Osteoblast (primary cell): ENCODE measurements around the gene SRSF2. TPM values are rescaled to one million over a fixed set of nuclear protein-coding genes. Genes with fewer than 3 reads are reported as not detected.
A peak's percentile ranks its signal among the peaks of the same experiment; 100 is the strongest.

Experiments used
- DNase-seq: peaks from one replicate; pipeline ENCODE4 v3.0.0; 2011; ENCODE audit warnings: low spot score, mixed read lengths; ENCODE audit not compliant: insufficient read length; ENCODE audit errors: missing footprints
- H2AFZ ChIP-seq: 2 replicates; pipeline ENCODE4 v1.6.0; 2011; ENCODE audit warnings: mild to moderate bottlenecking, low read length
- H3K27ac ChIP-seq: 2 replicates; pipeline ENCODE4 v1.5.1; 2011; ENCODE audit warnings: mild to moderate bottlenecking, low read depth, low read length, moderate library complexity
- H3K27me3 ChIP-seq: 2 replicates; pipeline ENCODE4 v1.6.0; 2012; ENCODE audit warnings: mild to moderate bottlenecking, control low read depth, inconsistent platforms, low read length, moderate library complexity; ENCODE audit not compliant: insufficient read depth
- H3K36me3 ChIP-seq: 2 replicates; pipeline ENCODE4 v1.5.1; 2011; ENCODE audit warnings: mild to moderate bottlenecking, low read length, control low read depth, moderate library complexity; ENCODE audit not compliant: insufficient read depth
- H3K4me1 ChIP-seq: 2 replicates; pipeline ENCODE4 v1.5.1; 2011; ENCODE audit warnings: mild to moderate bottlenecking, low read length, control low read depth, moderate library complexity; ENCODE audit not compliant: insufficient read depth
- H3K4me2 ChIP-seq: 2 replicates; pipeline ENCODE4 v1.6.0; 2011; ENCODE audit warnings: mild to moderate bottlenecking, low read length; ENCODE audit not compliant: insufficient read depth
- H3K4me3 ChIP-seq: fragments of 200-600 bp; sonication (generic); 3 replicates; pipeline ENCODE4 v1.5.1; 2012; ENCODE audit warnings: mild to moderate bottlenecking, low read length, inconsistent platforms; ENCODE audit not compliant: insufficient read depth
- H3K79me2 ChIP-seq: 2 replicates; pipeline ENCODE4 v1.6.0; 2012; ENCODE audit warnings: mild to moderate bottlenecking, low read length, control low read depth, inconsistent platforms; ENCODE audit not compliant: insufficient read depth
- H3K9me3 ChIP-seq: 2 replicates; pipeline ENCODE4 v1.5.1; 2011; ENCODE audit warnings: low read depth, low read length, control low read depth
- H4K20me1 ChIP-seq: 2 replicates; pipeline ENCODE4 v1.6.0; 2012; ENCODE audit warnings: mild to moderate bottlenecking, low read length, control low read depth; ENCODE audit not compliant: insufficient read depth
- total RNA-seq: library from RNA; depleted of rRNA; stranded (reverse); fragments of >200 nt; gene quantifications from 2 replicates; pipeline ENCODE4 v1.2.3, GENCODE V29; 2012
- TF ChIP-seq, protein P1 (sequence below): IDR thresholded peaks from 2 replicates; pipeline ENCODE4 v1.5.1; 2011; ENCODE audit warnings: mild to moderate bottlenecking, low read depth, low read length, moderate library complexity; ENCODE audit errors: extremely low read depth

SRSF2 gene
- total RNA-seq, 1 donor, result 102 TPM

DNA sequence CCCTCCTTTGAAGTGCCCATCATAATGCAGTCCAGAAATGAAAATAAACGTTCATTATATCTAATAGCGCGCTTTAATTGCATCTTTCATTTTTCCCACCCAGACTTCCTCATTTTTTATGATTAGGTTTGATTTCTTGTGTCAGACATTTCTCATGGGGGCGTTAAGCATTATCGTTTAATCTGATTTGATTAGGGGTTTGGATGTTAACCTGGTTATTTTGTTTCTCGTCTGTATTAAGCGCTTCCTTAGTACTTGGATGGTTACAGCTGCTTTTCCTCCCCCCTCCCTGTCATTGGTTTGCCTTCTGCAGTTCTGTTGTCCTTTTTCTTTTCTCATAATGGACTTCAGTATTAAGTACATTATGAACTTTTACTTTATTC lies 1.3 kb upstream of the SRSF2 start:
- H3K79me2 ChIP-seq, result peaks cover 61% of the 10 kb centered on the region
- H2AFZ ChIP-seq, result peak overlapping the region; percentile 82
- no peaks in the 10 kb centered on the region for H3K27me3 ChIP-seq
- peak overlapping the region; percentile 98 for H3K4me3 ChIP-seq
- H4K20me1 ChIP-seq, result peaks cover 26% of the 10 kb centered on the region
- TF ChIP-seq, protein P1, sequence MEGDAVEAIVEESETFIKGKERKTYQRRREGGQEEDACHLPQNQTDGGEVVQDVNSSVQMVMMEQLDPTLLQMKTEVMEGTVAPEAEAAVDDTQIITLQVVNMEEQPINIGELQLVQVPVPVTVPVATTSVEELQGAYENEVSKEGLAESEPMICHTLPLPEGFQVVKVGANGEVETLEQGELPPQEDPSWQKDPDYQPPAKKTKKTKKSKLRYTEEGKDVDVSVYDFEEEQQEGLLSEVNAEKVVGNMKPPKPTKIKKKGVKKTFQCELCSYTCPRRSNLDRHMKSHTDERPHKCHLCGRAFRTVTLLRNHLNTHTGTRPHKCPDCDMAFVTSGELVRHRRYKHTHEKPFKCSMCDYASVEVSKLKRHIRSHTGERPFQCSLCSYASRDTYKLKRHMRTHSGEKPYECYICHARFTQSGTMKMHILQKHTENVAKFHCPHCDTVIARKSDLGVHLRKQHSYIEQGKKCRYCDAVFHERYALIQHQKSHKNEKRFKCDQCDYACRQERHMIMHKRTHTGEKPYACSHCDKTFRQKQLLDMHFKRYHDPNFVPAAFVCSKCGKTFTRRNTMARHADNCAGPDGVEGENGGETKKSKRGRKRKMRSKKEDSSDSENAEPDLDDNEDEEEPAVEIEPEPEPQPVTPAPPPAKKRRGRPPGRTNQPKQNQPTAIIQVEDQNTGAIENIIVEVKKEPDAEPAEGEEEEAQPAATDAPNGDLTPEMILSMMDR, result no peak
- H3K27ac ChIP-seq, result peak overlapping the region; percentile 96
- no peaks in the 10 kb centered on the region for H3K9me3 ChIP-seq
- peaks cover 34% of the 10 kb centered on the region for H3K36me3 ChIP-seq
- DNase-seq, result peak; percentile 78
- peak overlapping the region; percentile 82 for H3K4me2 ChIP-seq
- peaks cover 34% of the 10 kb centered on the region for H3K4me1 ChIP-seq

DNA sequence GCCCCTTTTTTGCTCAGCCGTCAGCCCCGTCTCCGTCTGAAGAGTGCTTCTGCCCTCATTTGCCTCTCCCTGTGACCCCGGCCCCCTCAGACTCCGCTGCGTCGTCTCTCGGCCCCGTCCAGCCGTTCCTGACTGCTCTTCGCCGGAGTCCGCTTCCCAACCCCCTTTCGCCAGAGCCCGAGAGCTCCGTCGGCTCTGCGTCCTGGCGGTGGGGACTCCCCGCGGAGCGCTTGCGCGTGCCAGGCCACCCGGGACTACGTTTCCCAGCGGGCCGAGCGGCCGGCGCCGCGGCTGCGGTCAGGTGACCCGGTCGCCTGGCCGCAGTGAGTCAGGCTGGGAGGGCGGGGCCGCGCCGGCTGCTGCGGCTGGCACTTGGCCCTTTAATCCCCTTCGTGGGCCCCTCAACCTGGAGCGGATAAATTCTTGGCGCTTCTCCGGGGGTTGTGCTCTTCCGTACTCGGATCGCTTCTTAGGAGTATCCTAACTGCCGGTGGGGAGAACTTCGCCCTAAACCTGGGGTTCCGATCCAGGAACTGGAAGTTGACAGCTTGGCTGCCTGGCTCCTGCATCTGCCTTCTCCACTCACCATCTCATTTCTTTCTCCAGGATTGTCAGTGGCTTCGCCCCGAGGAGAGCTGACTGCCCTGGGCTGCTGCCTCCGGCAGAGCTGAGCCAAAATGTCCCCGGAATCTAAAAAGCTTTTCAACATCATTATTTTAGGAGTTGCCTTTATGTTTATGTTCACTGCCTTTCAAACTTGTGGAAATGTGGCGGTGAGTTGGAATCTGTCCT lies 741 bp upstream of the SRSF2 start, which contains the start of gene MFSD11:
MFSD11 (plus strand) TSS at position 444 of the 792 bp plus-strand sequence; CDS start at position 678, 234 bp downstream.
- H3K4me2 ChIP-seq, result peak within 1 kb of the TSS; percentile 94
- H4K20me1 ChIP-seq, result peaks cover 32% of the 10 kb centered on the region
- H2AFZ ChIP-seq, result peak within 1 kb of the TSS; percentile 98
- H3K27ac ChIP-seq, result peak within 1 kb of the TSS; percentile 96
- peaks cover 40% of the 10 kb centered on the region for H3K36me3 ChIP-seq
- H3K79me2 ChIP-seq, result peaks cover 66% of the 10 kb centered on the region
- TF ChIP-seq, protein P1, result no peak
- H3K27me3 ChIP-seq, result no peaks in the 10 kb centered on the region
- peak; percentile 96 for DNase-seq
- H3K4me1 ChIP-seq, result peaks cover 39% of the 10 kb centered on the region
- peak within 1 kb of the TSS; percentile 98 for H3K4me3 ChIP-seq
- no peaks in the 10 kb centered on the region for H3K9me3 ChIP-seq

DNA sequence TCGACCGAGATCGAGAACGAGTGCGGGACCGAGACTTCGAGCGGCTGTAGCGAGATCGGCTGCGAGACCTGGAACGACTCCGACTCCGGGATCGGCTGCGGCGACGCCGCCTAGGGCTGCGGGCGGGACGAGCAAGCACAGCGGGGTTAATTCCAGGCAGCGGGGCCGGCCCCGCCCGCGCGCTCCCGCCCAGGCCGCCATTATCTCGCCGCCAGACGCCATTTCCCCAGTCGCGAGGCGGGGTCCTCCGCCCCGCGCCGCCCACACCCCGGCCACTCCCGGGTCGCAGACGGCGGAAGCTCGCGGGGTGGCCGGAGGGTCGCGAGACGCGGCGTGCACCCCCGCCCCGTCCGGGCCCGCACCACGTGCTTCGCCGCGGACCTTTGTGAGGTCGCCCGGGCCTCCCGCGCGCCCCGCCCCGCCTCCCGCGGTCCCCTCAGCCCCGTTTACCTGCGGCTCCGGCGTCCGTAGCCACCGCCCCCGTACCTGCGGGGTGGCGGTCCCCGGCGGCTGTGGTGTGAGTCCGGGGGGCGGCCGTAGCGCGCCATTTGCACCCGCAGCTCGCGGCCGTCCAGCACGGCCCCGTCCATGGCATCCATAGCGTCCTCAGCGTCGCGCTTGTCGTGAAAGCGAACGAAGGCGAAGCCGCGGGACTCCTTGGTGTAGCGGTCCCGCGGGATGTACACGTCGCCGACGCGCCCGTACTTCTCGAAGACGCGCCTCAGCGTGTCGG lies 616 bp downstream of the SRSF2 start:
- peaks cover 35% of the 10 kb centered on the region for H4K20me1 ChIP-seq
- H3K9me3 ChIP-seq, result no peaks in the 10 kb centered on the region
- DNase-seq, result peak; percentile 90
- H3K4me3 ChIP-seq, result peak overlapping the region; percentile 98
- peaks cover 40% of the 10 kb centered on the region for H3K4me1 ChIP-seq
- H3K36me3 ChIP-seq, result peaks cover 42% of the 10 kb centered on the region
- peak overlapping the region; percentile 86 for H3K27ac ChIP-seq
- peaks cover 80% of the 10 kb centered on the region for H3K79me2 ChIP-seq
- H3K27me3 ChIP-seq, result no peaks in the 10 kb centered on the region
- peak overlapping the region; percentile 94 for H3K4me2 ChIP-seq
- peak overlapping the region; percentile 37 for H2AFZ ChIP-seq
- TF ChIP-seq, protein P1, result no peak
